ENCODE results near the gene ZC3H15. TPM values are rescaled to one million over a fixed set of nuclear protein-coding genes. Genes with fewer than 3 reads are reported as not detected.
"Not testable (repeated sequence)": the region's sequence is repeated elsewhere in the genome, so short reads cannot be mapped to it uniquely, and the experiment has no call there.

ZC3H15 gene
- total RNA-seq = 10 to 100 TPM; 43.5 to 77.8 (median 52.0) TPM

- peak; percentile 96 to 99 for DNase-seq (ENCODE audit: low spot score in 2 of 2)
- H3K4me3 ChIP-seq (ENCODE audit: low read depth, poor library complexity, severe bottlenecking) = peak within 1 kb of the TSS; percentile 99
- WGBS, 2 donors = 0 to 1% methylated on average over 55 to 57 of the region's 63 CpGs
- TF ChIP-seq CTCF (IDR thresholded peaks at IDR 0.05) (no peak), POLR2A (IDR thresholded peaks at IDR 0.05) (peak in 1 of 2 donors; percentile 13)
- intact Hi-C loops (cut with DNase I; ENCODE audit: low total_unique reads) = no loop called here
These were observed at the start of gene ZC3H15 for GRCh38 chr2:186485871-186486650. Gene ZC3H15 (plus strand): TSS chr2:186486260. CDS start chr2:186486383, 123 bp downstream.

GRCh38 chr2:186437719-186438118 is 48.3 kb upstream of the ZC3H15 start:
- DNase-seq (ENCODE audit: low spot score in 2 of 2) = no peak
- intact Hi-C loops (cut with DNase I; ENCODE audit: low total_unique reads) = no loop called here
- no peak for TF ChIP-seq POLR2A (IDR thresholded peaks at IDR 0.05)
- TF ChIP-seq CTCF (IDR thresholded peaks at IDR 0.05) = no peak
- no peak overlapping the region for H3K4me3 ChIP-seq (ENCODE audit: low read depth, poor library complexity, severe bottlenecking)
- 85 to 92% methylated on average over 6 of the region's 6 CpGs for WGBS, 2 donors

GRCh38 chr2:186439673-186440095 is 46.4 kb upstream of the ZC3H15 start:
- DNase-seq (ENCODE audit: low spot score in 2 of 2); intact Hi-C loops (cut with DNase I; ENCODE audit: low total_unique reads); H3K4me3 ChIP-seq (ENCODE audit: low read depth, poor library complexity, severe bottlenecking): not testable (repeated sequence)
- WGBS, 2 donors = 90 to 98% methylated on average over 5 of the region's 5 CpGs

GRCh38 chr2:186440506-186440905 is 45.6 kb upstream of the ZC3H15 start:
- intact Hi-C loops (cut with DNase I; ENCODE audit: low total_unique reads) = no loop called here
- no peak for DNase-seq (ENCODE audit: low spot score in 2 of 2)
- TF ChIP-seq CTCF (IDR thresholded peaks at IDR 0.05) (no peak), POLR2A (IDR thresholded peaks at IDR 0.05) (no peak)
- H3K4me3 ChIP-seq (ENCODE audit: low read depth, poor library complexity, severe bottlenecking) = no peak overlapping the region
- WGBS, 2 donors = 48 to 54% methylated on average over 3 of the region's 3 CpGs

GRCh38 chr2:186442885-186443284 is 43.2 kb upstream of the ZC3H15 start:
- 79% methylated on average over 3 of the region's 3 CpGs for WGBS, 2 donors
- no peak for DNase-seq (ENCODE audit: low spot score in 2 of 2)
- no peak overlapping the region for H3K4me3 ChIP-seq (ENCODE audit: low read depth, poor library complexity, severe bottlenecking)
- TF ChIP-seq POLR2A (IDR thresholded peaks at IDR 0.05) (no peak), CTCF (IDR thresholded peaks at IDR 0.05) (no peak)
- intact Hi-C loops (cut with DNase I; ENCODE audit: low total_unique reads) = no loop called here

- no peak for DNase-seq (ENCODE audit: low spot score in 2 of 2)
- TF ChIP-seq CTCF (IDR thresholded peaks at IDR 0.05) (no peak), POLR2A (IDR thresholded peaks at IDR 0.05) (no peak)
- 92 to 98% methylated on average over 2 of the region's 2 CpGs for WGBS, 2 donors
- no peak overlapping the region for H3K4me3 ChIP-seq (ENCODE audit: low read depth, poor library complexity, severe bottlenecking)
- intact Hi-C loops (cut with DNase I; ENCODE audit: low total_unique reads) = no loop called here
These were observed 42.2 kb upstream of the ZC3H15 start for GRCh38 chr2:186443851-186444250.
